H9 (cell line): ENCODE measurements around the gene ADCY5. TPM values are rescaled to one million over a fixed set of nuclear protein-coding genes. Genes with fewer than 3 reads are reported as not detected.

ENCODE experiments used
- DNase-seq: peaks from one replicate; pipeline ENCODE4 v3.0.0-alpha.2; 2017
- H2AFZ ChIP-seq: one replicate; pipeline ENCODE4 v1.6.1; 2013; ENCODE audit warnings: mild to moderate bottlenecking, low read length, control low read depth, moderate library complexity
- H2AK5ac ChIP-seq: 2 replicates; pipeline ENCODE4 v1.6.1; 2013; ENCODE audit warnings: low read length, control low read depth, mixed read lengths; ENCODE audit not compliant: insufficient read length
- H2BK120ac ChIP-seq: one replicate; pipeline ENCODE4 v1.6.1; 2013; ENCODE audit warnings: low read depth, mild to moderate bottlenecking, low read length, control low read depth, inconsistent platforms; ENCODE audit not compliant: poor library complexity, severe bottlenecking
- H2BK12ac ChIP-seq: 2 replicates; pipeline ENCODE4 v1.6.1; 2013; ENCODE audit warnings: low read length, control low read depth, mixed read lengths, low read depth; ENCODE audit not compliant: insufficient read length
- H2BK15ac ChIP-seq: 2 replicates; pipeline ENCODE4 v1.6.1; 2013; ENCODE audit warnings: low read depth, low read length, control low read depth
- H2BK20ac ChIP-seq: one replicate; pipeline ENCODE4 v1.6.1; 2013; ENCODE audit warnings: low read depth, mild to moderate bottlenecking, low read length, control low read depth, inconsistent platforms; ENCODE audit not compliant: poor library complexity, severe bottlenecking
- H2BK5ac ChIP-seq: 2 replicates; pipeline ENCODE4 v1.6.1; 2013; ENCODE audit warnings: low read length, control low read depth, mixed read lengths; ENCODE audit not compliant: insufficient read length
- H3K14ac ChIP-seq: 2 replicates; pipeline ENCODE4 v1.6.1; 2013; ENCODE audit warnings: low read length, control low read depth; ENCODE audit not compliant: insufficient read depth
- H3K18ac ChIP-seq: 2 replicates; pipeline ENCODE4 v1.6.1; 2013; ENCODE audit warnings: low read depth, mild to moderate bottlenecking, mixed read lengths, low read length, control low read depth; ENCODE audit not compliant: insufficient read length
- H3K23ac ChIP-seq: 2 replicates; pipeline ENCODE4 v1.6.1; 2013; ENCODE audit warnings: low read length, control low read depth, mixed read lengths, low read depth; ENCODE audit not compliant: insufficient read length
- H3K23me2 ChIP-seq: 2 replicates; pipeline ENCODE4 v1.6.1; 2013; ENCODE audit warnings: low read depth, mild to moderate bottlenecking, mixed read lengths, low read length, control low read depth; ENCODE audit not compliant: insufficient read length, poor library complexity, severe bottlenecking
- H3K27ac ChIP-seq: 2 replicates; pipeline ENCODE4 v1.5.1; 2013; ENCODE audit warnings: low read length, control low read depth, mixed read lengths, low read depth; ENCODE audit not compliant: insufficient read length
- H3K27me3 ChIP-seq: 2 replicates; pipeline ENCODE4 v1.6.1; 2013; ENCODE audit warnings: low read length, control low read depth, inconsistent platforms; ENCODE audit not compliant: insufficient read depth
- H3K4ac ChIP-seq: 2 replicates; pipeline ENCODE4 v1.6.1; 2013; ENCODE audit warnings: low read depth, mild to moderate bottlenecking, control low read depth, inconsistent platforms, low read length, moderate library complexity
- H3K4me1 ChIP-seq: 2 replicates; pipeline ENCODE4 v1.6.1; 2013; ENCODE audit warnings: low read length, control low read depth, inconsistent platforms; ENCODE audit not compliant: insufficient read depth
- H3K4me2 ChIP-seq: 2 replicates; pipeline ENCODE4 v1.6.1; 2013; ENCODE audit warnings: low read length, control low read depth, mixed read lengths; ENCODE audit not compliant: insufficient read length, insufficient read depth
- H3K56ac ChIP-seq: 2 replicates; pipeline ENCODE4 v1.6.1; 2013; ENCODE audit warnings: low read depth, mild to moderate bottlenecking, mixed read lengths, low read length, control low read depth; ENCODE audit not compliant: insufficient read length
- H3K79me1 ChIP-seq: 2 replicates; pipeline ENCODE4 v1.6.1; 2013; ENCODE audit warnings: low read depth, mild to moderate bottlenecking, moderate library complexity, low read length, control low read depth, inconsistent platforms; ENCODE audit not compliant: insufficient read depth, poor library complexity, severe bottlenecking
- H3K79me2 ChIP-seq: 2 replicates; pipeline ENCODE4 v1.6.1; 2013; ENCODE audit warnings: low read length, control low read depth, inconsistent platforms; ENCODE audit not compliant: insufficient read depth
- H3K9ac ChIP-seq: 2 replicates; pipeline ENCODE4 v1.6.1; 2013; ENCODE audit warnings: low read length, control low read depth, mixed read lengths; ENCODE audit not compliant: insufficient read length; ENCODE audit errors: extremely low read depth
- H3K9me3 ChIP-seq: one replicate; pipeline ENCODE4 v1.6.1; 2013; ENCODE audit warnings: low read depth, low read length, inconsistent platforms; ENCODE audit not compliant: control insufficient read depth
- H3T11ph ChIP-seq: one replicate; pipeline ENCODE4 v1.6.1; 2013; ENCODE audit warnings: mild to moderate bottlenecking, low read length, control low read depth, inconsistent platforms
- H4K20me1 ChIP-seq: one replicate; pipeline ENCODE4 v1.6.1; 2013; ENCODE audit not compliant: control insufficient read depth, insufficient read length, insufficient read depth
- H4K5ac ChIP-seq: 2 replicates; pipeline ENCODE4 v1.6.1; 2013; ENCODE audit warnings: low read depth, mild to moderate bottlenecking, mixed read lengths, low read length, control low read depth; ENCODE audit not compliant: insufficient read length
- H4K8ac ChIP-seq: replicated peaks from 2 replicates; pipeline ENCODE4 v1.6.1; 2013; ENCODE audit warnings: low read length, control low read depth, mixed read lengths, low read depth; ENCODE audit not compliant: insufficient read length
- H4K91ac ChIP-seq: 2 replicates; pipeline ENCODE4 v1.6.1; 2013; ENCODE audit warnings: low read depth, mild to moderate bottlenecking, moderate library complexity, mixed read lengths, low read length, control low read depth; ENCODE audit not compliant: insufficient read length
- H3K27ac Mint-ChIP-seq, 3 experiments: 2 replicates in 2 of 3; 3 replicates in 1 of 3; pipeline ENCODE4 v1.8.0; 2020 to 2021; ENCODE audit warnings: mixed read lengths in 3 of 3, mild to moderate bottlenecking in 1 of 3, moderate library complexity in 1 of 3
- H3K27me3 Mint-ChIP-seq: 2 replicates; pipeline ENCODE4 v1.8.0; 2021; ENCODE audit warnings: low read depth, mild to moderate bottlenecking, moderate library complexity, mixed read lengths
- H3K36me3 Mint-ChIP-seq, 3 experiments: 2 replicates in 2 of 3; 3 replicates in 1 of 3; pipeline ENCODE4 v1.8.0; 2020 to 2021; ENCODE audit warnings: low read depth in 3 of 3, mixed read lengths in 3 of 3; ENCODE audit not compliant: insufficient read depth in 1 of 3
- H3K4me1 Mint-ChIP-seq, 2 experiments: 2 replicates each; pipeline ENCODE4 v1.8.0; 2020; ENCODE audit warnings: mixed read lengths in 2 of 2
- H3K4me3 Mint-ChIP-seq, 2 experiments: 2 replicates in 1 of 2; 3 replicates in 1 of 2; pipeline ENCODE4 v1.8.0; 2020 to 2021; ENCODE audit warnings: mild to moderate bottlenecking in 2 of 2, mixed read lengths in 2 of 2, moderate library complexity in 1 of 2
- H3K9me3 Mint-ChIP-seq, 2 experiments: 2 replicates in 1 of 2; 3 replicates in 1 of 2; pipeline ENCODE4 v1.8.0; 2020; ENCODE audit warnings: mild to moderate bottlenecking in 2 of 2, mixed read lengths in 2 of 2, moderate library complexity in 1 of 2
- CTCF ChIP-seq: fragments of 200-600 bp; sonication (generic); conservative IDR thresholded peaks from 3 replicates; pipeline ENCODE4 v1.8.0; 2021; ENCODE audit warnings: antibody characterized with exemption, mild to moderate bottlenecking
- WGBS: extraction: QIAGEN DNeasy Blood & Tissue Kit; methylation state at CpG from one replicate; pipeline ENCODE4 v1.1.7; 2013; ENCODE audit warnings: missing lambda C conversion rate, low lambda C conversion rate, mixed read lengths; ENCODE audit not compliant: insufficient read length; ENCODE audit errors: extremely low coverage; 5-methylcytosine and 5-hydroxymethylcytosine counted together
- total RNA-seq: library from RNA; stranded (reverse); gene quantifications from 2 replicates; pipeline ENCODE4 v1.2.1, GENCODE V29; 2021

Gene ADCY5
- total RNA-seq, 1 experiment from 2014 or later, result 5.0 TPM

GRCh38 chr3:123444744-123445143 lies 4.1 kb downstream of the ADCY5 start:
- no peak overlapping the region for H2BK12ac ChIP-seq
- no peak overlapping the region for H4K5ac ChIP-seq
- H3K9me3 ChIP-seq, result no peaks in the 10 kb centered on the region
- peaks cover 50% of the 10 kb centered on the region for H3K27me3 Mint-ChIP-seq
- no CpG with 5 or more reads among the region's 1 CpG for WGBS
- H3K27me3 ChIP-seq, result peaks cover 1% of the 10 kb centered on the region; the same call in 1 of the 2 replicates
- no peaks in the 10 kb centered on the region for H3K4me1 ChIP-seq
- no peaks in the 10 kb centered on the region for H3K79me2 ChIP-seq
- no peak overlapping the region for H3K27ac Mint-ChIP-seq
- H3K23me2 ChIP-seq, result peaks cover 6% of the 10 kb centered on the region
- H2BK15ac ChIP-seq, result no peak overlapping the region
- H2AK5ac ChIP-seq, result no peak overlapping the region
- DNase-seq, result no peak
- no peak overlapping the region for H3K9ac ChIP-seq
- TF ChIP-seq CTCF, result no peak; the same call in 2 of the 3 replicates
- no peak overlapping the region for H3T11ph ChIP-seq
- no peak overlapping the region for H4K8ac ChIP-seq
- no peak overlapping the region for H2AFZ ChIP-seq
- H3K4me3 Mint-ChIP-seq, result no peak overlapping the region
- peaks cover 17 to 24% of the 10 kb centered on the region in 2 experiments for H3K4me1 Mint-ChIP-seq
- H3K14ac ChIP-seq, result no peak overlapping the region
- no peak overlapping the region for H2BK120ac ChIP-seq
- no peaks in the 10 kb centered on the region for H3K36me3 Mint-ChIP-seq
- H3K4me2 ChIP-seq, result no peak overlapping the region
- no peak overlapping the region for H3K18ac ChIP-seq
- H3K79me1 ChIP-seq, result no peaks in the 10 kb centered on the region
- no peak overlapping the region for H3K56ac ChIP-seq
- H2BK5ac ChIP-seq, result no peak overlapping the region
- H3K27ac ChIP-seq, result no peak overlapping the region
- H4K91ac ChIP-seq, result no peak overlapping the region
- 0 out of 5 replicates have a peak, but pooled peaks cover 0 to 2% of the 10 kb centered on the region in 2 experiments for H3K9me3 Mint-ChIP-seq
- no peak overlapping the region for H2BK20ac ChIP-seq
- no peaks in the 10 kb centered on the region for H4K20me1 ChIP-seq
- no peak overlapping the region for H3K23ac ChIP-seq
- H3K4ac ChIP-seq, result no peak overlapping the region
